ENCODE data around the gene ZNF574.
"Not testable (repeated sequence)": the region's sequence is repeated elsewhere in the genome, so short reads cannot be mapped to it uniquely, and the experiment has no call there.

ZNF574 gene

GRCh38 chr19:42080764-42081375, 4.9 kb downstream of the ZNF574 start:
- no peak for DNase-seq

- DNase-seq, result no peak
These were observed 5.7 kb downstream of the ZNF574 start for GRCh38 chr19:42081584-42082203.

GRCh38 chr19:42083537-42083936, 7.6 kb downstream of the ZNF574 start:
- no peak for DNase-seq

GRCh38 chr19:42086188-42086736, 10.3 kb downstream of the ZNF574 start:
- DNase-seq, result no peak

- DNase-seq, result no peak
These were observed 11.0 kb downstream of the ZNF574 start for GRCh38 chr19:42086770-42087550.

GRCh38 chr19:42088471-42089190, 12.7 kb downstream of the ZNF574 start:
- no peak for DNase-seq

- DNase-seq, result no peak
These were observed 13.3 kb downstream of the ZNF574 start for GRCh38 chr19:42089191-42089750.

- DNase-seq, result no peak
These were observed 13.8 kb downstream of the ZNF574 start for GRCh38 chr19:42089772-42090171.

GRCh38 chr19:42090672-42091071, 14.7 kb downstream of the ZNF574 start:
- DNase-seq, result no peak

GRCh38 chr19:42091300-42091699, 15.3 kb downstream of the ZNF574 start:
- DNase-seq, result no peak

- DNase-seq, result no peak
These were observed 15.8 kb downstream of the ZNF574 start for GRCh38 chr19:42091742-42092141.

- DNase-seq, result peak; percentile 61
These were observed 16.4 kb downstream of the ZNF574 start for GRCh38 chr19:42092350-42092749.

GRCh38 chr19:42093505-42093904, 17.5 kb downstream of the ZNF574 start:
- no peak for DNase-seq

GRCh38 chr19:42093926-42094325, 18.0 kb downstream of the ZNF574 start:
- DNase-seq, result no peak

GRCh38 chr19:42095142-42095813, 19.3 kb downstream of the ZNF574 start:
- DNase-seq, result no peak

- peak; percentile 24 for DNase-seq
These were observed 19.9 kb downstream of the ZNF574 start for GRCh38 chr19:42095814-42096230.

- DNase-seq, result no peak
These were observed 20.4 kb downstream of the ZNF574 start for GRCh38 chr19:42096255-42096837.

- DNase-seq, result no peak
These were observed 21.5 kb downstream of the ZNF574 start for GRCh38 chr19:42097461-42097860.

- no peak for DNase-seq
These were observed 22.8 kb downstream of the ZNF574 start for GRCh38 chr19:42098781-42099180.

- no peak for DNase-seq
These were observed 23.5 kb downstream of the ZNF574 start for GRCh38 chr19:42099336-42099925.

- not testable (repeated sequence) for DNase-seq
These were observed 24.3 kb downstream of the ZNF574 start for GRCh38 chr19:42100241-42100640.

All from activated CD4-positive, alpha-beta T cell treated with anti-CD3 and anti-CD28 coated beads for 48 hours (primary cell).